Spleen (tissue), 11 donors: ENCODE measurements around the gene DHRSX. TPM values are rescaled to one million over a fixed set of nuclear protein-coding genes. Genes with fewer than 3 reads are reported as not detected.
"Not testable (repeated sequence)": the region's sequence is repeated elsewhere in the genome, so short reads cannot be mapped to it uniquely, and the experiment has no call there.

Experiments
- DNase-seq: peaks from one replicate; pipeline ENCODE4 v3.0.0-alpha.2; 2020
- H3K27ac ChIP-seq, 8 donors: fragments of 200-600 bp; sonication (generic) in 7 of 8; 1 replicate in 4 of 8; 2 replicates in 4 of 8; pipeline versions ENCODE4 v1.5.0 to v1.8.0; 2016 to 2021; ENCODE audit warnings: inconsistent platforms in 4 of 8, mild to moderate bottlenecking in 4 of 8, moderate library complexity in 1 of 8
- H3K27me3 ChIP-seq, 7 donors: fragments of 200-600 bp; sonication (generic) in 6 of 7; replicated peaks in 1 of 7; 1 replicate in 4 of 7; 2 replicates in 3 of 7; pipeline versions ENCODE4 v1.5.0 to v1.8.0; 2016 to 2021; ENCODE audit warnings: inconsistent platforms in 3 of 7, mild to moderate bottlenecking in 1 of 7
- H3K36me3 ChIP-seq, 6 donors: fragments of 200-600 bp; sonication (generic) in 5 of 6; 1 replicate in 4 of 6; 2 replicates in 2 of 6; pipeline versions ENCODE4 v1.5.0 to v1.8.0; 2016 to 2021; ENCODE audit warnings: inconsistent platforms in 2 of 6
- H3K4me1 ChIP-seq, 6 donors: fragments of 200-600 bp; sonication (generic) in 5 of 6; 1 replicate in 3 of 6; 2 replicates in 3 of 6; pipeline versions ENCODE4 v1.5.0 to v1.8.0; 2016 to 2021; ENCODE audit warnings: inconsistent platforms in 3 of 6
- H3K4me3 ChIP-seq, 8 donors: fragments of 200-600 bp; sonication (generic) in 7 of 8; 1 replicate in 4 of 8; 2 replicates in 4 of 8; pipeline versions ENCODE4 v1.5.0 to v1.8.0; 2016 to 2021; ENCODE audit warnings: inconsistent platforms in 4 of 8, mild to moderate bottlenecking in 4 of 8, moderate library complexity in 2 of 8
- H3K9me3 ChIP-seq, 8 donors: fragments of 200-600 bp; sonication (generic) in 7 of 8; 1 replicate in 4 of 8; 2 replicates in 4 of 8; pipeline versions ENCODE4 v1.5.0 to v1.8.0; 2016 to 2021; ENCODE audit warnings: inconsistent platforms in 4 of 8
- CTCF ChIP-seq, 11 experiments: fragments of 200-600 bp in 7 of 11; fragments of 450-650 bp in 4 of 11; sonication (generic) in 4 of 11; IDR thresholded peaks in 8 of 11; conservative IDR thresholded peaks in 3 of 11; 1 replicate in 7 of 11; 2 replicates in 4 of 11; pipeline versions ENCODE4 v1.4.0 to v1.8.0; 2016 to 2021; ENCODE audit warnings: antibody characterized with exemption in 11 of 11, inconsistent platforms in 4 of 11, mild to moderate bottlenecking in 1 of 11
- POLR2A ChIP-seq, 3 donors: fragments of 450-650 bp; IDR thresholded peaks; one replicate each; pipeline ENCODE4 v1.5.1; 2017; ENCODE audit warnings: antibody characterized with exemption in 3 of 3, mild to moderate bottlenecking in 1 of 3
- POLR2AphosphoS5 ChIP-seq, 3 donors: sonication (generic); formaldehyde crosslinking; IDR thresholded peaks; one replicate each; pipeline ENCODE4 v1.5.1; 2017; ENCODE audit warnings: antibody characterized with exemption in 3 of 3
- WGBS, 5 donors: extraction: QIAGEN DNeasy Blood & Tissue Kit in 3 of 5; methylation state at CpG; one replicate each; pipeline versions ENCODE4 v1.1.5 to v1.1.7; 2013 to 2018; 5-methylcytosine and 5-hydroxymethylcytosine counted together
- intact Hi-C: fragments of 100-400 bp; cut with DNase I; formaldehyde crosslinking; loops from one replicate; pipeline ENCODE4 v1.15.0; 2023; ENCODE audit warnings: low total_unique reads
- polyA plus RNA-seq, 3 donors: library from polyadenylated mRNA; stranded (reverse); fragments of 200-250 nt; gene quantifications; one replicate each; pipeline ENCODE4 v1.2.1, GENCODE V29; 2013
- total RNA-seq, 7 donors: library from RNA; depleted of rRNA in 3 of 7; stranded (reverse); fragments of >200 nt in 3 of 7; fragmentation: NEBNext Ultra II Directional in 4 of 7; extraction: Animal tissue kit (Norgen Biotek cat#: 25700) in 4 of 7; gene quantifications; one replicate each; pipeline versions ENCODE4 v1.1.0 to v1.2.1, GENCODE V29; 2016 to 2021
- donor health status: healthy with polysubstance abuse.
- donor health status: DM: no; HTN: no; CAD: no; lungs with moderate emphysema.
- donor health status: DM: no; HTN: no; CAD: no.
- donor health status: Bipolar disorder and iron deficiency.
- donor health status: healthy.
- donor health status: DM: no; HTN: no; CAD: no.
- donor health status: DM: yes; HTN: yes; CAD: no.

Gene DHRSX
- total and polyA plus RNA-seq, 10 donors, result 5.5 to 29.6 (median 23.2) TPM

GRCh38 chrX:2391869-2392606, 108.7 kb downstream of the DHRSX start:
- intact Hi-C loops, result no loop called here
- no peak overlapping the region for H3K27ac ChIP-seq
- TF ChIP-seq POLR2AphosphoS5 (IDR thresholded peaks at IDR 0.05) (no peak), POLR2A (IDR thresholded peaks at IDR 0.05) (no peak), CTCF (IDR thresholded peaks at IDR 0.05 in 8 of 11, conservative IDR thresholded peaks at IDR 0.05 in 3 of 11) (no peak)
- WGBS, 5 donors, result 80 to 87% (median 84%) methylated on average over 15 of the region's 15 CpGs
- H3K36me3 ChIP-seq, result peaks cover 0 to 59% (median 14%) of the 10 kb centered on the region in 6 donors
- H3K27me3 ChIP-seq, result no peaks in the 10 kb centered on the region
- H3K4me3 ChIP-seq, result no peak overlapping the region
- peaks cover 0 to 6% (median 0%) of the 10 kb centered on the region in 6 donors for H3K4me1 ChIP-seq
- no peak for DNase-seq
- peaks cover 0 to 16% (median 11%) of the 10 kb centered on the region in 8 donors for H3K9me3 ChIP-seq

- intact Hi-C loops, result no loop called here
- WGBS, 5 donors, result 95 to 99% (median 99%) methylated on average over 5 of the region's 5 CpGs
Measured at GRCh38 chrX:2390754-2391153, 110.0 kb downstream of the DHRSX start.

GRCh38 chrX:2389731-2390130, 111.0 kb downstream of the DHRSX start:
- intact Hi-C loops, H3K27me3 ChIP-seq, H3K4me3 ChIP-seq, H3K4me1 ChIP-seq, H3K27ac ChIP-seq, DNase-seq: not testable (repeated sequence)
- Histone ChIP-seq H3K36me3 (peaks cover 0 to 47% (median 14%) of the 10 kb centered on the region in 6 donors), H3K9me3 (peaks cover 0 to 16% (median 11%) of the 10 kb centered on the region in 8 donors)
- WGBS, 5 donors, result 92 to 98% (median 97%) methylated on average over 15 of the region's 15 CpGs

More at GRCh38 chrX:2390754-2391153, 110.0 kb downstream of the DHRSX start:
- Histone ChIP-seq H3K4me1 (peaks cover 0 to 6% (median 0%) of the 10 kb centered on the region in 6 donors), H3K4me3 (no peak overlapping the region), H3K27me3 (no peaks in the 10 kb centered on the region), H3K36me3 (peaks cover 0 to 57% (median 14%) of the 10 kb centered on the region in 6 donors), H3K27ac (no peak overlapping the region), H3K9me3 (peaks cover 0 to 16% (median 11%) of the 10 kb centered on the region in 8 donors)
- no peak for TF ChIP-seq POLR2A (IDR thresholded peaks at IDR 0.05)
- TF ChIP-seq POLR2AphosphoS5 (IDR thresholded peaks at IDR 0.05), result no peak
- no peak for TF ChIP-seq CTCF (IDR thresholded peaks at IDR 0.05 in 8 of 11, conservative IDR thresholded peaks at IDR 0.05 in 3 of 11)
- DNase-seq, result no peak

- H3K4me3 ChIP-seq, result no peak overlapping the region
- intact Hi-C loops, result no loop called here
- no peak overlapping the region for H3K27ac ChIP-seq
- DNase-seq, result no peak
- H3K27me3 ChIP-seq, result no peaks in the 10 kb centered on the region
- H3K36me3 ChIP-seq, result peaks cover 0 to 43% (median 14%) of the 10 kb centered on the region in 6 donors
- peaks cover 0 to 6% (median 0%) of the 10 kb centered on the region in 6 donors for H3K4me1 ChIP-seq
- TF ChIP-seq POLR2AphosphoS5 (IDR thresholded peaks at IDR 0.05) (no peak), POLR2A (IDR thresholded peaks at IDR 0.05) (no peak), CTCF (IDR thresholded peaks at IDR 0.05 in 8 of 11, conservative IDR thresholded peaks at IDR 0.05 in 3 of 11) (no peak)
- H3K9me3 ChIP-seq, result peaks cover 0 to 16% (median 11%) of the 10 kb centered on the region in 8 donors
- 94 to 97% (median 96%) methylated on average over 6 of the region's 6 CpGs for WGBS, 5 donors
Measured at GRCh38 chrX:2389324-2389723, 111.5 kb downstream of the DHRSX start.
